WERI-Rb-1 (cell line): ENCODE measurements around the gene ADAM12.
A peak's percentile ranks its signal among the peaks of the same experiment; 100 is the strongest.

ENCODE experiments used
- DNase-seq: peaks from one replicate; pipeline ENCODE4 v3.0.0-alpha.2; 2020
- H3K27ac ChIP-seq: fragments of 250-450 bp; sonication (Bioruptor Pico); 2 replicates; pipeline ENCODE4 v1.5.1; 2020; ENCODE audit warnings: mild to moderate bottlenecking, moderate library complexity
- H3K27me3 ChIP-seq: fragments of 250-450 bp; sonication (Bioruptor Pico); 2 replicates; pipeline ENCODE4 v1.5.1; 2021; ENCODE audit warnings: mild to moderate bottlenecking, low read depth, moderate library complexity; ENCODE audit not compliant: insufficient read depth, severe bottlenecking
- H3K36me3 ChIP-seq: fragments of 250-450 bp; sonication (Bioruptor Pico); 2 replicates; pipeline ENCODE4 v1.5.1; 2020; ENCODE audit warnings: mild to moderate bottlenecking, moderate library complexity
- H3K4me3 ChIP-seq: 2 replicates; pipeline ENCODE4 v1.5.1; 2011; ENCODE audit warnings: low read depth, mild to moderate bottlenecking, control low read depth, low read length
- H3K9me3 ChIP-seq: fragments of 250-450 bp; sonication (Bioruptor Pico); 2 replicates; pipeline ENCODE4 v1.5.1; 2021; ENCODE audit warnings: mild to moderate bottlenecking, moderate library complexity; ENCODE audit not compliant: severe bottlenecking
- CTCF ChIP-seq: IDR thresholded peaks from 2 replicates; pipeline ENCODE4 v1.5.1; 2011; ENCODE audit warnings: low read depth, mild to moderate bottlenecking, control low read depth, inconsistent platforms, low read length

Gene ADAM12

GRCh38 chr10:126223512-126224067 lies 164.7 kb downstream of the ADAM12 start:
- H3K9me3 ChIP-seq, result no peaks in the 10 kb centered on the region
- H3K27ac ChIP-seq, result no peak overlapping the region
- no peaks in the 10 kb centered on the region for H3K27me3 ChIP-seq
- no peak for DNase-seq
- no peak overlapping the region for H3K4me3 ChIP-seq
- H3K36me3 ChIP-seq, result no peaks in the 10 kb centered on the region
- TF ChIP-seq CTCF, result no peak

- no peaks in the 10 kb centered on the region for H3K36me3 ChIP-seq
- no peaks in the 10 kb centered on the region for H3K9me3 ChIP-seq
- H3K4me3 ChIP-seq, result no peak overlapping the region
- no peak for DNase-seq
- H3K27ac ChIP-seq, result no peak overlapping the region
- no peaks in the 10 kb centered on the region for H3K27me3 ChIP-seq
- no peak for TF ChIP-seq CTCF
Measured at GRCh38 chr10:126222736-126223511, 165.4 kb downstream of the ADAM12 start.

- Histone ChIP-seq H3K27me3 (no peaks in the 10 kb centered on the region), H3K27ac (no peak overlapping the region), H3K4me3 (no peak overlapping the region), H3K36me3 (no peaks in the 10 kb centered on the region), H3K9me3 (no peaks in the 10 kb centered on the region)
- TF ChIP-seq CTCF, result no peak
- DNase-seq, result no peak
Measured at GRCh38 chr10:126221874-126222273, 166.4 kb downstream of the ADAM12 start.

GRCh38 chr10:126218778-126219649 lies 169.3 kb downstream of the ADAM12 start:
- no peaks in the 10 kb centered on the region for H3K9me3 ChIP-seq
- H3K36me3 ChIP-seq, result no peaks in the 10 kb centered on the region
- H3K27ac ChIP-seq, result no peak overlapping the region
- H3K27me3 ChIP-seq, result no peaks in the 10 kb centered on the region
- peak; percentile 71 for DNase-seq
- no peak overlapping the region for H3K4me3 ChIP-seq
- no peak for TF ChIP-seq CTCF

- H3K27ac ChIP-seq, result no peak overlapping the region
- no peaks in the 10 kb centered on the region for H3K27me3 ChIP-seq
- H3K9me3 ChIP-seq, result no peaks in the 10 kb centered on the region
- no peak for DNase-seq
- TF ChIP-seq CTCF, result no peak
- H3K36me3 ChIP-seq, result no peaks in the 10 kb centered on the region
- no peak overlapping the region for H3K4me3 ChIP-seq
Measured at GRCh38 chr10:126218174-126218573, 170.1 kb downstream of the ADAM12 start.
